KBM-7 (cell line): ENCODE results near the gene ORAI1.
"Not testable (repeated sequence)": the region's sequence is repeated elsewhere in the genome, so short reads cannot be mapped to it uniquely, and the experiment has no call there.

Experiments used
- DNase-seq: peaks from one replicate; pipeline ENCODE4 v3.0.0-alpha.2; 2015
- in situ Hi-C: fragments of 300-500 bp; cut with MboI; formaldehyde crosslinking; loops from 2 replicates; pipeline ENCODE4 v1.14.3; 2020; ENCODE audit warnings: low sequenced_read_pairs, low pct_unique_long_range_greater_than_20kb, mixed read lengths

ORAI1 gene

DNA sequence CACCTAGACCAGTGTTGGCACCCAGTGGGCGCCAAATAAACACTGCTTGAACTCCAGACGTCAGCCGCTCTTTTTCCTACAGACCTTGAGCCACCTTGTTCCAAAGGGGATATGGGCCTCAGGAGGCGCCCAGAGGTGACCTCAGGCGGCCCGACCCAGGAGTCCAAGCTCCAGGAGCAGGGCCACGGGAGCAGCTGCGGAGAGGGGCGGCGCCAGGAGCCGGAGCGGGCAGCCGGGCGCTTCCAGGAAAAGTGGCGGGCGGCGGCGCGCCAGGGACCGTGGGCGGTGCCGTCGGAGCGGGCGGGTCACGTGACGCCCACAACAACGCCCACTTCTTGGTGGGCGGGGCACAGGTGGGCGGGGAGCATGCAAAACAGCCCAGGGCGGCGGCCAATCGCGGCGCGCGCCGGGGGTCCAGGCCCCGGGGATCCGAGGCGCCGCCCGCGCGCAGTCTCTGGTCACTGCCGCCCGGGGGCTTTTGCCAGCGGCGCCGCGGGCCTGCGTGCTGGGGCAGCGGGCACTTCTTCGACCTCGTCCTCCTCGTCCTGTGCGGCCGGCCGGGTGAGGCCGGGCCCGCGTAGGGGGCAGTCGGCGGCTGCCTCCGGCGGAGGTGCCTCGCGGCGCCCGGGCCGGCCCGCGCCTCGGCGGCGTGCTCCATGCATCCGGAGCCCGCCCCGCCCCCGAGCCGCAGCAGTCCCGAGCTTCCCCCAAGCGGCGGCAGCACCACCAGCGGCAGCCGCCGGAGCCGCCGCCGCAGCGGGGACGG is at the start of gene ORAI1:
TSS of gene ORAI1 (plus strand) at position 444 of the 766 bp plus-strand sequence.
- in situ Hi-C loops: no loop called here
- peak; percentile 96 for DNase-seq

DNA sequence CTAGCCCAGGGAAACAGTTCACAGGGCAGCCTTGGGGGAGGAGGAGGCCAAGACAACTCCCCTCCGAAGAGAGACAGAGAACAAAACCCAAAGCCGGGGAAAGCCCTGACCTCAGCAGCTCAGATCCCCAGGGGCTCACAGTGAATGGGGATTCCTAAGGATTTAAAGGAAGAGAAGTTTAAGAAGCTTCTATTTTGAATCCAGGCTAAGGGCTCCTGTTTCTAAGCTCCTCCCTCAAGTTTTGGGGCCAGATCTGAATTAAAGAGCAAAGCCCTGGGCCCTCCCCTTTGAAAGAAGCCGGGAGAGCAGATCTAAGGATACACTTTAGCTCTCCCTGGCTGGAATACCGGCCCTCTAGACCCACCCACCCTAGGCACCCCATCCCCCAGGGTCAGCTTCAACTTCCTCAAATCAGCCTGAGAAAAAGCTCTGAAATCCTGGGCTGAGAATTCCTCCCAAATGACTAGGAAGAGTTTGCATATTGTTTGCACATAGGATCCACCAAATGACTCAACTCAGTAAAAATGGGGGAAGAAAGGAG is 49.4 kb upstream of the ORAI1 start:
- peak; percentile 49 for DNase-seq
- in situ Hi-C loops: no loop called here

DNA sequence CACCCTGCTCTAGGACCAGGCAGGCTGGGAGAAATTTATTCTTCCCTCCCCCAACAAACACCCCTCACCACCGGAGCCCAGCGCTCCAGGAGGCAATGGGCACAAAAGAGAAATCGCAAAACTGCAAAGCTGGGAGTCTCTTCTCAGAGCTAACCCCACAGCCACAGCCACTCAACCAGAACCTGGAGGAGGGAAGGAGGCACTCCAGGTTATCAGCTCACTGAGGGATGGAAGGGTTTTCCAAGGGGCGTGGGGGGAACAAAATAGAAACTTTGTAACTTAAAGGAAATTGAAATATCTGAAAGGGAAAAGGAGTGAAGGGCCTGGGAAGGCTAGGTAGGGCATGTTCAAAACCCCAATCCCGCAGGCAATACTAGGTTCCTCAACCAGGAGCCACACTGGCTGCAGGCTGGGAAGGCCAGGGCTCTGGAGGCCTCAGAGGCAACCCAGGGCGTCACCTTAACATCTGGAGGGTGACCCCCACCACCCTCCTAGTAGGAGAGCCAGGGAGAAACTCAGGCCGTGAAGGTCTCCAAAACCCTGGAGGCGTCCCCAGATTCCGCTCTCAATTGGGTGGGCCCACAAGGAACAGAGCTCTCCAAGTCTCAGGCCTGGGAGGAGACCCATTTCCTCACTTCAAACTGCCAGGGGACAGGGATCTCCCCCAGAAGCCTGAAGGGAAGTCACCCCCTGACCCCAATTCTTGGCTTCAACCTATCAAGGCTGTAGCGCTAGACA is 48.7 kb upstream of the ORAI1 start:
- in situ Hi-C loops: no loop called here
- peak; percentile 51 for DNase-seq

GRCh38 chr12:121578230-121579189 is 47.8 kb upstream of the ORAI1 start:
- peak; percentile 40 for DNase-seq
- in situ Hi-C loops: no loop called here

DNA sequence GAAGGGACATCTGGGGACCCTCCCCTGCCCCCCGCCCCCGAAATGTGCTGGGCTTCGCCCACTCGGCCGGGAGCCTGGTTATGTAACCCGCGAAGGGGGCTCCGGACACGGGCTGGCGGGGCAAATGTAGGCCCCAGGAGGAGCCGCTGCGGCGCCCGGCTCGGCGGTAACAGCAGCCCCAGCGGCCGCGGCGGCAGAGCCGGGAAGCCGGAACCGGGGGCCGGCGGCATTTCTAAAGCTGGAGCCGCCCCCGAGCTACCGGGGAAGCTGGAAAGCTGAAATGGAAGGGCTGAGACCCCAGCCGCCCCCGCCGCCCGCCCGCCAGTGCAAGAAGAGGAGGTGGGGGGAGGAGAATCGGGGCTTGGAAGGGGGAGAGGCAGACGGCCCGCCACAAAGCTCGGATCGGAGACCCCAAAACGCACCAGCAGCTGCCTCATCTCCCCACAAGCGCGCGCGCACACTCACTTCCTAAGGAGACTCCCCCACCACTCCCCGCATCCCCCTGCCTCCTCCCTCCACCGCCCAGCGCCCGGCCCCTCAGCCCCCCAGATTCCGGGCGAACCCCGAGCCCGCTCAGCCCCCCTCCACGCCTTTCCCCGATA is 47.0 kb upstream of the ORAI1 start:
- in situ Hi-C loops: no loop called here
- DNase-seq: peak; percentile 26

DNA sequence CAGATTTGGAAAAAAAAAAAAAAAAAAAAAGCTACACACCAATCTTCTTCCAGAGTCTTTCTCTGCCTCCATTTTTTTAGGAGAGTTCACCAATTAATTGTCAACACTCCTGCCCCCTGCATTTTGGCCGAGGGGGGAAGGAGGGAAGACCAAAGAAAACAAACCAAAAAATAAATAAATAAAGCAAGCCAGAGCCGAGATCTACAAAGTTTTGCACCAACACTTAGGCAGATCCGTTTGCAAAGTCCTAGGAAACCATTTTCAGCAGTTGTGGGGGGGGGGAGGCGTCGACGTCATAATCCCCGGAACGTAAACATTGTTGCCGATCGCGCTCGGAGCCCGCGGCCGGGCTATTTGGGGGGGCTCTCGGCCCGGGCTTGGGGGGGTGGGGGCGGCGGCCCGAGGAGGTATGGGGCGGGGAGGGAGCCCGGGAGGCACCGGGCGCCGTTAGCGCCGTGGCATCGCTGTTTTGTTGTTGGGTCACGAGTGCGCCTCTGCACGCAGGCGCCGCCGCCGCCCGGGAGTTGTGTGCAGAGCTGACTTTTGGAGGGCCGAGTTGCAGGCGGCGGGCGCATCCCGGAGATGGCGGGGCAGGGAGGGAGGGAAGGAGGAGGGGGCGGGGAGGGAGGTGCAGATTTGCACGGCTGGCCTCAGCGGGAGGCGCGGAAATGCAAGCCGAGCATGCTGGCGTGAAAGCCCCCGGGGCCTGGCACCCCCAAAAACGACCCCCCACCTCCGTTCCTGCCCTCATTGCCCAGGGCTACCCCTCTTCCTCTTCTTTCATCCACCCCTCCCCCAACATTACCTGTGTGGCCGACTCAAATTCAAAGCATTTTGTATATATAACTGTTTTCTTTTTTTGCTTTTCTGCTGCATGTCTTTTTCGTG is 46.1 kb upstream of the ORAI1 start:
- peak; percentile 66 for DNase-seq

DNA sequence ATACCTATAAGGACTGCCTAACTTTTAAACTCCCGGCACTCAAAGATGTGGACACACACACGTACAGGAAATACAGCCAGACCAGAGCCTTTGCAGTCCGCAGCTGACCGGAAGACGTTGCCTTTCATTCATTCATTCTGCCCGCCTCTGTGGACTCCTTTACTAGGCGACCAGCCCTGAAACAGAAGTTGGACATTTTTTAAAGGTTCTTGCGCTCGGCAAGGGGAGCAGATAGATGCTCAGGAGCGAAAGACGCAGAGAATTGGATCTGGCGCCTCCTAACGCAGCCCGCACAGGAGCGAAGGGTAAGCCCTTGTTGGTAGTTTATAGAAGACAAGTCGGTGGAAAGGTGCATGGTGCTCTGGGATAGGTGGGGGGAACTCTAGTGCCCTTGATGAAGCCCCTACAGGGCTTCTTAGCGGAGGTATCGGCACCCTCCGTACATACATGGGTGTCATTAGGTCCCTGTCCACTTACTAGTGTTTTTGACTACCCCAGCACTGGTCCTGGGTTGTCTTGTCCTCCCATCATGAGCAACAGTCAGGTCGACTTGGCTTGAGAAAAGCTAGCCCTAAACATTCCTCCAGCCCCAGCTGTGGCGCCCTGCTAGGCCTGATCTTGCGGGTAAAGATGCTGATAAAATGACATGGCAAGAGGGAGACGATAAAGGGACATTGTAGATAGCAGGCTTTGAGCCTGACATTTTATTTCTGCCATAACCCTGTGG is 45.2 kb upstream of the ORAI1 start, which contains the start of gene KDM2B:
TSS of gene KDM2B (minus strand) at position 65 of the 727 bp plus-strand sequence. CDS start 112 bp downstream, outside the sequence.
- DNase-seq: peak; percentile 49
- in situ Hi-C loops: no loop called here

More for the DNA sequence above, 46.1 kb upstream of the ORAI1 start:
- in situ Hi-C loops: no loop called here

GRCh38 chr12:121581686-121582429 is 44.5 kb upstream of the ORAI1 start:
- in situ Hi-C loops: no loop called here
- DNase-seq: peak; percentile 45

DNA sequence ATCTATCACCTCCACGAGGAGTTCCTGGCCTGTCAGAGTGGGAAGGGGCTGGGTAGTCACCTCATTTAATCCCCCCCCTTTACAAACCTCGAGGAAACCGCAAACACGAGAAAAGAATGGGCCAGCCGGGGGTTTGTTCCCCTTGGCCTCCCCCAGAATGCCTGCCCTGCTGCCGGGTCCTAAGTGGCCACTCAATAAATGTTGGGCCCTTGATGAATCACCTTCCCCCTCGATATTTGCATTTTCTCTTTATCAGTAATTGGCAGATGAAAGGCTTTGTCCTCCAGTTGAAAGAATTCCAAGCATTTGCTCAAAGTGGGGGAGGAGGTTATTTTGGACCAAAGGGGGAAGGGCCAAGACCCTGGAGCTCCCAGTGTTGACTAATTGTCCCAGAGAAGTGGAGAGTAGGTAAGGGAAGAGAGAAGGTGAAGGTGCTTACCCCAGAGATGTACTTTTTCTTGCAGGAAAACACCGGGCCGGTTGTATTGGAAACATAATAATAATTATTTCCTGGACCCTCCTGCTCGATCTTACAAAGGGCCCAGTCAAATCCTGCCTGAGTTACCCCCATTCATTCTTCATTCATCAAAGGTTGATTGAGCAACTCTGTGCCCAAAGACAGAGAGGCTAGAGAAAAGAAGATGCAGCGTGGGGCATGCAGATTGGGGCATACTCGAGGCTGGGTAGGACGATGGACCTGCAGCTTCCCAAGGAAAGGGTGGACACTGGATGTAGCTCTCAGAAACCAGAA is 43.6 kb upstream of the ORAI1 start:
- peak; percentile 57 for DNase-seq
- in situ Hi-C loops: no loop called here

DNA sequence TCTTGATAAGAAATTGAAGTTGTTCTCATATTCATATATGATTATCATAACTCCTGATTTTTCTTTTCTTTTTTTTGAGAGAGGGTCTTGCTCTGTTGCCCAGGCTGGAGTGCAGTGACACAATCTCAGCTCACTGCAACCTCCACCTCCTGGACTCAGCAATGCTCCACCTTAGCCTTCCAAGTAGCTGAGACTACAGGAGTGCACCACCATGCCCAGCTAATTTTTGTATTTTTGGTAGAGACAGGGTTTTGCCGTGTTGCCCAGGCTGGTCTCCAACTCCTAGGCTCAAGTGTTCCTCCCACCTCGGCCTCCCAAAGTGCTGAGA is 43.0 kb upstream of the ORAI1 start:
- in situ Hi-C loops, DNase-seq: not testable (repeated sequence)

- in situ Hi-C loops: not testable (repeated sequence)
Measured at GRCh38 chr12:121584885-121585284, 41.4 kb upstream of the ORAI1 start.

DNA sequence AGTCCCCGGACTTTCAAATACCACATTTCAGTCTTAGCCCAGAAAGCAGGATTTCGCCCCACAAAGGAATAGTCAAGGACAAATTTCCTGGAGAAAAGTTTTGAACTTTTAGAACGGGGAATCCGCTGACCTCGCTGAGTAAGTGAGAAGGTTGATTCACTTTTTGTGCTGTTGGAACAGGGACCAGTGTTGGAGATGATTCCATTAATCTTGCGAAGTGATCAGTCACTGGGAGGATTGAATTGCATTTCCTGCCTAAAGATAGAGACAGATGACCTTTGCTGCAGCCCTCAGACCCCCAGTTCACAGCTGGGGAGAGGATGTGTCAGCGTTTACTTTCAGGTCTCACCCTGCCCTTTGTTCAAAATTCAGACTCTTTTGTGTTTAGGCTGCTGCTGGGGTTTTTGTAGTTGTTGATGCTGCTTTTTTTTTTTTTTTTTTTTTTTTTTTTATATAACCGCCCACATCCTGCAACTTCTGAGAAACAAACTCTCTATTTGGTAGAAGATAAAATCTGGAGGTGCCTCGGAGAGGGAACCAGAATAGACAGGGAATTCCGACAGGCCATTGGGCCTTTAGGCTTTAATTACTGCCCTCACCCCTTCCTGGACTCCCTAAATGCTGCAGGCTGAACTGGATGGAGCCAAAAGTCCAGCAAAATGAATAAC is 35.7 kb upstream of the ORAI1 start:
- in situ Hi-C loops: no loop called here
- peak; percentile 64 for DNase-seq

More at GRCh38 chr12:121584885-121585284, 41.4 kb upstream of the ORAI1 start:
- not testable (repeated sequence) for DNase-seq

DNA sequence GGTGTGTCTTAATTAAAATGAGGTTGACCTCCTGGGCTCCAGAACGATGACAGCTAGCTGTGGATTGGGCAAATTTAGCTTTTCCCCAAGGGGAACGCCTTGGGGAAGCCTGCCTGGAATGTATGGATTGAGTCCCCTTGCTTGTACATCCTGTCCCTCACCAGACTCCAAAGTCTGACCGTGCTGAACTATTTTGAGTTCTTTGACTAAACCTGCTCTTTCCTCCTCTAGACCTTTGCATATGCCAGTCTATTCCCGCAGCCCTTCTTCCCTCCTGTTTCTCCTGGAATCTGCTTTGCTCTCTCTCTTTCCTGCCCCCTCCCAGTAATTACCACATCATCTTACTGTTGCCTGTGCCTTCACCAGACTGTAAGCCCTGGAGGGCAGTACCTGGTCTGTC is 34.0 kb upstream of the ORAI1 start:
- in situ Hi-C loops: no loop called here
- DNase-seq: no peak

DNA sequence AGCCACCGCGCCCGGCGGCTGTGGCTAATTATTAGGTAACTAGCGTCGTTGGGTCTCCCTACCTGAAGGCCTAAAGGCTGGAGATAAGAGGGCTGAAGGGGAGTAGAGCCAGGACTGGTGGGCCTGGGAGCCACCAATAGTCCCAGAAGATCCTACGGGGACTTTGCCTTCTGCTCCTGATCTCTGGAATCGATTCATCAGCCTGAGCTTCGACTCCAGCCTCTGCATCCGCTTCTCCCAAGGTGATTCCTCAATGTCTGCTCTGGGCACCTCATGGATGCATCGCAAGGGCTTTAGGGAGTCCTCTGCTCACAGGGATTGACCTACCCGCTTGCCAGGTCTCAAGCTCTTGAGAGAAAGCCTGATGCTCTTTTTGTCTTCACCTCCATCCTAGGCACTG is 30.8 kb upstream of the ORAI1 start:
- DNase-seq: no peak
- in situ Hi-C loops: no loop called here

DNA sequence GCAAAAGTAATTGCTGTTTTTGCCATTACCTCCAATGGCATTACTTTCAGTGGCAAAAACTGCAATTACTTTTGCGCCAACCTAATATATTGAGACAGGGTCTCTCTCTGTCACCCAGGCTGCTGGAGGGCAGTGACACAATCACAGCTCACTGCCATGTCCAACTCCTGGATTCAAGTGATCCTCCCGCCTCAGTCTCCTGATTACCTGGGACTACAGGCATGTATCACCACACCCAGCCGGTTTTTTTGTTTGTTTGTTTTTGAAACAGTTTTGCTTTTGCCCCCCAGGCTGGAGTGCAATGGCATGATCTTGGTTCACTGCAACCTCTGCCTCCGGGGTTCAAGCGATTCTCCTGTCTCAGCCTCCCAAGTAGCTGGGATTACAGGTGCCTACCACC is 29.8 kb upstream of the ORAI1 start:
- no peak for DNase-seq
- in situ Hi-C loops: no loop called here
